HPDE6-E6E7 (cell line): ENCODE measurements around the gene EVC2.

Experiments
- DNase-seq: peaks from one replicate; pipeline ENCODE4 v3.0.0; 2011; ENCODE audit warnings: missing footprints; ENCODE audit errors: extremely low spot score

Gene EVC2

GRCh38 chr4:5708449-5709206 lies at the start of gene EVC2:
TSS of gene EVC2 (minus strand) at chr4:5708559. CDS start at chr4:5708513, 46 bp downstream.
- peak; percentile 27 for DNase-seq

GRCh38 chr4:5757954-5758353 lies 49.6 kb upstream of the EVC2 start:
- DNase-seq = no peak

- no peak for DNase-seq
Measured at GRCh38 chr4:5757536-5757935, 49.2 kb upstream of the EVC2 start.

GRCh38 chr4:5757091-5757490 lies 48.7 kb upstream of the EVC2 start:
- no peak for DNase-seq

- DNase-seq = no peak
Measured at GRCh38 chr4:5756271-5756670, 47.9 kb upstream of the EVC2 start.

- no peak for DNase-seq
Measured at GRCh38 chr4:5755679-5756078, 47.3 kb upstream of the EVC2 start.

- no peak for DNase-seq
Measured at GRCh38 chr4:5755161-5755560, 46.8 kb upstream of the EVC2 start.

GRCh38 chr4:5754529-5754881 lies 46.1 kb upstream of the EVC2 start:
- no peak for DNase-seq

GRCh38 chr4:5753766-5754528 lies 45.6 kb upstream of the EVC2 start:
- peak; percentile 79 for DNase-seq

- no peak for DNase-seq
Measured at GRCh38 chr4:5753366-5753765, 45.0 kb upstream of the EVC2 start.

GRCh38 chr4:5752376-5753184 lies 44.2 kb upstream of the EVC2 start:
- no peak for DNase-seq

GRCh38 chr4:5751666-5752375 lies 43.5 kb upstream of the EVC2 start:
- no peak for DNase-seq

- DNase-seq = no peak
Measured at GRCh38 chr4:5750946-5751665, 42.7 kb upstream of the EVC2 start.

- no peak for DNase-seq
Measured at GRCh38 chr4:5750052-5750945, 41.9 kb upstream of the EVC2 start.

- no peak for DNase-seq
Measured at GRCh38 chr4:5749568-5749967, 41.2 kb upstream of the EVC2 start.

- DNase-seq = no peak
Measured at GRCh38 chr4:5747738-5748375, 39.5 kb upstream of the EVC2 start.

- DNase-seq = no peak
Measured at GRCh38 chr4:5746829-5747737, 38.7 kb upstream of the EVC2 start.

GRCh38 chr4:5746250-5746649 lies 37.9 kb upstream of the EVC2 start:
- no peak for DNase-seq

GRCh38 chr4:5742968-5743367 lies 34.6 kb upstream of the EVC2 start:
- DNase-seq = no peak
